ENCODE results near the gene CELSR1. TPM values are rescaled to one million over a fixed set of nuclear protein-coding genes. Genes with fewer than 3 reads are reported as not detected.
A peak's percentile ranks its signal among the peaks of the same experiment; 100 is the strongest.
"Not testable (repeated sequence)": the region's sequence is repeated elsewhere in the genome, so short reads cannot be mapped to it uniquely, and the experiment has no call there.

The CELSR1 gene
- total RNA-seq, 1 donor from 2014 or later: 151 TPM

DNA sequence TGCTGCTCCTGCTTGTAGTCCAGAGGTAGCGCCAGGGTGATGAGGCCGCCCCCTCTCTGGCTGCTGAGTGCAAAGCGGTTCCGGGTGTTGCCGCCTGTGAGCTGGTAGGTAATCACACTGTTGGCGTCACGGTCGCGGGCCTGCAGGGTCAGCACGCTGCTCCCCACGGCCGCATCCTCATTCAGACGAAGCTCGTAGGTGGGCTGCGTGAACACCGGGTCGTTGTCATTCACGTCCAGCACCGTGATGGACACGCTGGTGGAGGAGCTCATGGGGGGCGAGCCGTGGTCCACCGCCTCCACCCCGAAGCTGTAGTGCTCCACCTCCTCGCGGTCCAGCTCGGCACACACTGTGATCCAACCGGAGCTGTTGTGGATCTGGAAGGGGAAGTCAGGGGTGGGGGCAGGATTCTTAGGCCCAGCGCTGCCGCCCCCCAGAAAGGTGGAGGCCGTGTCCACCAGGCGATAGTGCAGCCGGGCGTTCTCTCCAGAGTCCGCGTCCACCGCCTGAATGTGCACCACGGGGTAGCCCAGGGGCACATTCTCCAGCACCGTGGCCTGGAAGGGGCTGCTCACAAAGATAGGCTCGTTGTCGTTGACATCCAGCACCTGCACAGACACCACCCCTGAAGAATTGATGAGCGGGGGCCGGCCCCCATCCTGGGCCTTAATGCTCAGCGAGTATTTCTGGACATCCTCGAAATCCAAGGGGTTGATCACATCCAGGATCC is 2.4 kb downstream of the CELSR1 start:
- DNase-seq (ENCODE audit: low read depth): no peak

DNA sequence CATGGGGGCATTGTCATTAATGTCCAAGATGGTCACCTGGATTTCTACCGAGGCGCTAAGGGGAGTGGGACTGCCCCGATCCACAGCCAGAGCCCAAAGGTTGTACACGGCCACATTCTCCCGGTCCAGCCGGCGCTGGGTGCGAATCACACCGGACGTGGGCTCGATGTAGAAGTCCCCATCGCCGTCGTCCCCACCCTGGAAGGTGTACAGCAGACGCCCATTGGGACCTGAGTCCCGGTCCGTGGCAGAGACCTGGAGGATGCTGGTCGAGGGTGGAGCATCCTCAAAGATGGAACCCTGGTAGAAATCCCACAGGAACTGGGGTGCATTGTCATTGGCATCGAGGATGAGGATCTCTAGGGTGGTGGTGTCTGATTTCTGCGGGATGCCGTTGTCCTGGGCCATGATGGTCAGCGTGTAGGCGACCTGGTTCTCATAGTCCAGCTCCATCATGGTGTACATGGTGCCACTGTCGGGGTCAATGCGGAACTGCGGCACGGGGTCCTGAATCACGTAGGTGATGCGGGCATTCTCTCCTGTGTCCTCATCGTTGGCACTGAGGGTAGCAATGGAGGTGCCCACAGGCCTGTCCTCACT is 3.1 kb downstream of the CELSR1 start:
- DNase-seq (ENCODE audit: low read depth): no peak

DNA sequence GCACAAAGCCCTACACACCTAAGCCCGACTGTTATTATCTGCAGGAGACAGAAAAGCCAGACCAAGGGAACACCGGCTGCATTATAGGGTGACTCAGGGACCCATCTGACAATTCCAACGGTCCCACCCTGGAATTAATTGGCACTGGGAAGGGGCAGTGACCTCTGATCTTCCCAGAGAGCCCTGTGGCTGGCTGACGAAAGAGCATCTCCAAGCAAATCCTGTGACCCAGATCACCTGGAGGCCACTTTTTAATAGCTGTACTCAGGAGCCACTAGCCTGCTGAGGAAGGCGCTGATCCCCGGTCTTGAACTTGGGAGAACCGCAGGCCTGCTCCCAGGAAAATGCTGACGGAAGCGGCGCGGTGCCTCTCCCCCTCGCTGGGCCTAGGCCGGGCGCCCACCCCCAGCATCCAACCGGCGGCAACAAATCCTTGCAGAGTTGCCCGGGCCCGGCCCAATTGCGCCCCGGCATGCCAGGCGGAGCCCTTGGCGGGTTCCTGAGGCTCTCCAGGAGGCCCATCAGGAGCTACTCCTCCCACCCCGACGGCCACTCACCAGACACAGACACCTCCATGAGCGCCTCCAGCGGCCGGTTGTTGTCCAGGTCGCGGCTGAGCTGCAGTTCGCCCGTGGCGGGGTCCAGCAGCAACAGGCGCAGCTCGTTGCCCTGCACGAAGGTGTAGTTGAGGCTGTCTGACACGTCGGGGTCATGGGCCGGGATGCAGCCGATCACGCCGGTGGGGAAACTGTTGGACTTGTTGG is 4.2 kb downstream of the CELSR1 start:
- DNase-seq (ENCODE audit: low read depth): peak; percentile 23

DNA sequence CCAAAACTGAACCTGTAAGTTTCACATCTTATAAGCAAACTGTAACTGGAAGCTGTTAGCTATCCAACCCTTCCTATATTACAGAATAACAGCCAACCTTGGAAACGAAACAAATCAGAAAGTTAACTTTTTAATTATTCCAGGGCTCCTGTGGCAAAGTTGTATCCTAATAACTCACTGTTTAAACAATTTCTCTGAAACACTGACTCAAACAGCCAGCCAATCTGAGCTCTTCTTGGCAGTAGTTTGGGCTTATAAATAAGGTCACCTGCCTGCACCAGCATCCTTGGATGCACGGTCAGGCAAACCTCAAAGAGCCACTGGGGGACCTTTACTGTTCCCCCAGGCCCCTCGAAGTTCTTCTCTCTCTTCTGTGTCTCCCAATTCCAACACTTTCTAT is 5.0 kb downstream of the CELSR1 start:
- peak; percentile 30 for DNase-seq (ENCODE audit: low read depth)

DNA sequence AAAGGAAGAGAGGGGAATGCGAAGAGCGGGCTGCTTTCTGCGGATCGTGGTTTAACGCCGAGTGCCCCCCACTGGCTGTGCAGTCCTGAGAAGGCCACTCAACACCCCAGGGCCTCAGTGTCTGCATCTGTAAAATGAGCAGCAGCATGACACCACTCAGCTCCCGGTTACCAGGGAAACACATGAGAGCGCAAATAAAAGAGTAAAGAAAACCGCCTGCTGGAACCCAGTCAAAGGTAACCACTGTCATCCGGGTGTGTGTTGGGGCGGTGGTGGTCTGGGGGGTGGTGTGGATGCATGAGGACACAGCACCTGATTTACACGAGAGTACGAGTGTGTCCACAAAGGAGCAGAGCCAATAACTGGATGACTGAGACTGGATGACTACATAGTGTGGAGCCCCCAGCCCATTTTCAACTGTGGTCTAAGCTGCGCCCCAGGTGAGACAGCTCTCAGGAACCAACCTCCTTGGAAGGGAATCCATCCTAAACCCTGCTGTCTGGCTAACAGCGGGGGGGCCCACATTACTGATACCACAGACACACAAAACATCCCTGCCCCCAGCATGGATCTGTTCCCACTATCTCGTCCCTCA is 5.7 kb downstream of the CELSR1 start:
- DNase-seq (ENCODE audit: low read depth): no peak

DNA sequence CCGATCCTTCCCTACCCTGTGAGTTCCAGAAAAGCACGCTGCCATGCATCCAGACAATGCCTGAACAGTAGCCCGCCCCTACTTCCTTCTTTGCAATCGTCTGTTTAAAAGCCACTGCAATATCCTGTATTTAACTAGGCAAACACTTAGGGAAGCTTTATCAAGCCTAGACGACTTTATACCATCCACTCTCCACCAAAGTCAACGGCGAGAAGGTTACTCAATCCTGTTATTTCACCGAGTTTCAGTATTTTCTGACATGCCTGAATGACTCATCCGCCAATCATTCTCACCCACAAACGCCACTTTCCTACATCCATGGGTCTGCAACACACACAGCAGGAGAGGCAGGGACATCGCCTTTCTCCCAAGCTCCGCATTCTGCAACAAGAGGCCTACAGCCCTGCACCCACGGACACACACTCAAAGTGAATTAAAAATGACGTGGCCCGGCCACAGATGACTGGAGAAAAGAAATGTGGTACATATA is 9.3 kb downstream of the CELSR1 start:
- peak; percentile 97 for DNase-seq (ENCODE audit: low read depth)

DNA sequence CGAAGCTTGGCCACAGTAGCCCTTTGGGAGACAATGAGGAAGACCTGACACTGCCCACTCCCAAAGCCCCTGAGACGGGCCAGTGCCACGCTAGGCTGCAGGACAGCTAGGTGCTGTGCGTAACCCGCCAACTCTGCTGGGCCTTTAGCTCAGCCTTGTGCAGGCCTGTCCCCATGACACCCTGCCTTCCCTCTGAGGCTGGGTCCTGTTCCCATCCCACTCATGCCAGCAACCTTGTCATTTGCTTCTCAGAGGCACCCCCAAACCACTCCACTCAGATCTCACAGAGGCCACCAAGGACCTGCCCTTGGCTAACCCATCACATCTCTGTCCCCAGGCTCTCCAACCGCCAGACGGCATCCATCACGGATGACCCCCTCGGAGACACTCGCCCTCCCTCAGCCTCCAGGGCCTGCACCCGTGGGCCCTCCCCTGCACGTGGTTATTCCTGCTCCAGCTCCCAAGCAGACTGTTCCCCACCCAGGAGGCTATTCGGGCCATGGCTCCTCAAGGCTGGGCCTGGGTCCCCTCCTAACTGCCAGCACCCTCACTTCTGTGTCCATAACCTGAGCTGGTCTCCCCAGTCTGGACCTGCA is 11.1 kb downstream of the CELSR1 start:
- DNase-seq (ENCODE audit: low read depth): no peak

DNA sequence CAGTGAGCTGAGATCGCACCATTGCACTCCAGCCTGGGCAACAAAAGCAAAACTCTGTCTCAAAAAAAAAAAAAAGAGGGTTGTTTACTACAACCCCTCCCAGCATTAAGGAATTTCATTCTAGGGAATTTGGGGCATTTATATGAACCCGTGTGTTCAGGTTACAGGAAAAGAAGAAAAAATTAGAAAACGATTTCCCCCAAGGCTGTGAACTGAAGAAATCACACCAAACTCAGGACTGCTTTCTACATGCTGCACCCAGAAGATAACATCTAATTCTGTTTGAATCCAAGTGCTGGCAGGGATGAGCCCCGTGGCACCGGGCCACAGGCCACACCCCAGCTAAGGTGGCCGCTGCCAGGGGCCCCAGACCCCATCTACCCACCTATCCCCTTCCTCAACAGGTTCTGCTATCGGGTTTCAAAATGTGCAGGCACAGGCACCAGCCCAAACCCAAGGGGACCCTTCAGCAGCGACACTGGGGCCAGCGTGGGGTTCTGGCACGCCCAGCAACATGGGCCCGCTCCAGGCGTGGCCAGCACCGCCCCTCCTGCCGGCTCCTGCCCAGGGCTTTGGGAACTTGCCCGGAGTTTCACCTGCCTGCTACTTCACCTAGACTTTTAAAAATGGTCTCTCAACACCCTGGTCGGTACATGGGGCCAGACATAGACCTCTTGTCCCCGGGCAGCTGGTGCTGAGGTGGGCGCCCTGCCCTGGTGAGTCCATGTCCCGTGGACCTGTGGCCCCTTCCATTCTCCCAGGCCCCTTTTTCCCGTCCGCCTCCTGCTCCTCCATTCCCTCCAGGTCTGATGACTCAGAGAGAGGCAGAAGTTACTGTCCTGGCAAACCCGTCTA is 11.8 kb downstream of the CELSR1 start:
- no peak for DNase-seq (ENCODE audit: low read depth)

DNA sequence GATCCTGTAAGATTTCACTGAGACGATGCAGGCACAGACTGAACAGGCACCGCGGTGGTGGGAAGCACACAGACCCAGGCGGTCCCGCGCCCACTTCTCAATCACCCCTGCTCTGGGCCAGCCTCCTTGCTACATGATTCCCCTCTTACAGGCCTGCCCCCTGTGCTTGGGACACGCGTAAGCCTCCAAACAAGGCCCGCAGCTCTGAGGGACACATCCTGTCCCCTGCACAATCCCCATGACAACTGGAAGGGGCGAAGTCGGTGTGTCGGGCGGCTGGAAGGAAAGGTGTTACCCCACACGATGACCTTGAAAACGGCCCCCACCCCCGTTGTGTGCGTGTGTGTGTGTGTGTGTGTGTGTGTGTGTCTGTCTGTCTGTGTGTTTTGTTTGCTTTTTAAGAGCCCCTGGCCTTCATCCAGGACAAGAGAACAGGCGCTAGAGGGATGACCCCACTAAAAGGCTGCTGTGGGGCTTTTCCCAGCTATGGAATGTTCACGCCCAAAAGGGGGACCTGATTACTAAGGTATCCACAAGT is 13.1 kb downstream of the CELSR1 start:
- DNase-seq (ENCODE audit: low read depth): no peak

DNA sequence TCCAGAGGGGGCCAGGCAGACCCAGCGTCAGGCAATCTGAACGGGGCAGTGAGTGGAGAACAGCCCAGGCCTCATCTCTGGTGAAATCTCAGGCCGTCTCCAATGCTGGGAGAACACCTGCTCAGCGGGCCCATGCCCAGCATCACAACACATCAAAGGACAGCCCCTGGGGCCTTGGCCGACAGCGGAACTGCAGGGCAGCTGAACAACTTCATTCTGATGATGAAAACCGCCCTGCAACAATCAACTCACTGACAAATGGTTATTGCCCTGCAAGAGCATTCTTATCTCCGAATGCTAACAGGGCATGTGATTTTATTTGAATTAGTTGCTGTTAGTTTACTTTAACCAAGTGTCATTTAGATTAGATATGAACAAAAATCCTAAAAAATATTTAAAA is 14.6 kb downstream of the CELSR1 start:
- no peak for DNase-seq (ENCODE audit: low read depth)

DNA sequence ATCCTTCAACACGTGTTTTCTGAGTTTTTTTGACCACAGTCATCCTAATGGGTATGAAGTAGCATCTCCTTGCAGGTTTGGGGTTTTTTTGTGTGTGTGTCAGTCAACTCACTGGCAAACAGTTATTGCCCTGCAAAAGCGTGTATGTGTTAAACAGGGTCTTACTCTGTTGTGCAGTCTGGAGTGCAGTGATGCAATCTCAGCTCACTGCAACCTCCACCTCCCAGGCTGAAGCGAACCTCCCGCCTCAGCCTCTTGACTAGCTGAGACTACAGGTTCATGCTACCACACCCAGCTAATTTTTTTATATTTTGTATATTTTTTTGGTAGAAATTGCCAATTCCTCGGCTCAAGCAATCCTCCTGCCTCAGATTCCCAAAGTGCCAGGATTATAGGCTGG is 15.4 kb downstream of the CELSR1 start:
- no peak for DNase-seq (ENCODE audit: low read depth)

DNA sequence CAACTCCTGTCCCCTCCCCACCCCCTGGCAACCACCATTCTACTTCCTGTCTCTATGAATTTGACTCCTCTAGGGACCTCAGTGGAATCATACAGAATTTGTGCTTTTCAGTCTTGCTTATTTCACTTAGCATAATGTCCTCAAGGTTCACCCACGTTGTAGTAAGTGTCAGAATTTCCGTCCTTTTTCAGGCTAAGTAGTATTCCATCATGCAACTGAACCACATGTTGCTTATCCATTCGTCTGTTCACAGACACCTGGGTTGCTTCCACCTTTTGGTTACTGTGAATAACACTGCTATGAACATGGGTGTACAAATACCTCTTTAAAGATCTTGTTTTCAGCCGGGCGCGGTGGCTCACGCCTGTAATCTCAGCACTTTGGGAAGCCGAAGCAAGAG is 16.5 kb downstream of the CELSR1 start:
- DNase-seq (ENCODE audit: low read depth): no peak

DNA sequence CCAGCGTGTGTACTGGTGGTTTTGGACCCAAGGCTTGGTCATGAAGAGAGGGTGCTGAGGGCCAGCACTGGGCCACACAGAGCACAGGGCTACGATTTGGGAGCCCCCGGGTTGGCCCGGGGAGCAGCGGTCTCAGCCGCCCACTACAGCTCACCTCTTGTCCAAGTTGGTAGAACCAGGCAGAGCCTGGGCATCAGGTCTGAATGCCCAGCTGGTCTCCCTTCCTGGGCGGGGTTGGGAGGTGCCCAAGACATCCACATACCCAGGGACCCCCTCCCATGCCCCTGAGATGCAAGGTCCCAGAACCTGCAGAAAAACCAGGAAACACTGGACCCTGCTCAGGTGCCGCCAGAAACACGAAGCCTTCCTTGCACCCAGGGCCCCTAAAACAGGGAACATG is 18.0 kb downstream of the CELSR1 start:
- DNase-seq (ENCODE audit: low read depth): no peak

DNA sequence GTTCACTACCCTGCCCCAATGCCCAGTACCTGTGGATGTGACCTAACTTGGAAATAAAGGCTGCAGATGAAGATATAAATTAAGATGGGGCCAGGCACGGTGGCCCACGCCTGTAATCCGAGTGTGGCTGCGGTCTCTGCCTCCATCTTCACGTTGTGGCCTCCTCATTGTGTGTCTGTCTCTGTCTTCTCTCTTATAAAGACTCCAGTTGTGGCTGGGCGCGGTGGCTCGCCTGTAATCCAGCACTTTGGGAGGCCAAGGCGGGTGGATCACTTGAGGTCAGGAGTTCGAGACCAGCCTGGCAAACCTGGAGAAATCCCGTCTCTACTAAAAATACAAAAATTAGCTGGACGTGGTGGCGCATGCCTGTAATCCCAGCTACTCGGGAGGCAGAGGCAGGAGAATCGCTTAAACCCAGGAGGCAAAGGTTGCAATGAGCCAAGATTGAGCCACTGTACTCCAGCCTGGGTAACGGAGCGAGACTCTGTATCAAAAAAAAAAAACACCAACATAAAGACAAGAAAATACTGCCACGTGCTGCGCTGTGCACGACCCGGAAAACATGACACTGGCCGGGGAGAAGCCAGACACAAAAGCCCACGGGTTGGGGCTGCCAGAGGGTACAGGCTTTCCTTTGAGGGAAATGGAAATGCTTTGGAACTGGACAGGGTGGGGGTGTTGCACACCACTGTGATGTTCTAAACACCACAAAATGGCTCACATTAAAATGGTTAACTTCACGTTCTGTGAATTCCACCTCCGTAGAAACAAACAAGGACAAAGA is 18.7 kb downstream of the CELSR1 start:
- no peak for DNase-seq (ENCODE audit: low read depth)

DNA sequence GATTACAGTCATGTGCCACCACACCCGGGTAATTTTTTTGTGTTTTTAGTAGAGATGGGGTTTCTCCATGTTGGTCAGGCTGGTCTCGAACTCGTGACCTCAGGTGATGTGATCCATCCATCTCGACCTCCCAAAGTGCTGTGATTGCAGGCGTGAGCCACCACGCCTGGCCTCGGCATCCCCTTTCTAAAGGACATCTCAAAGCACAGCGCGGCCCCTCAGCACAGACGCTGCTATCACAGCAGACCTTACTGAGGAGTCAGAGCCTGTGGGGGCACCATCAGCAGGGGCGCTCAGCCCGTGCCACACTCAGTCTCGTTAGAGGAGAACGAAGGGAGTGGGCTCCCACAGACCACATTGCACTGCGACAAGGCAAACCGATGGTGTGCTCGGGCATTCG is 19.4 kb downstream of the CELSR1 start:
- no peak for DNase-seq (ENCODE audit: low read depth)

DNA sequence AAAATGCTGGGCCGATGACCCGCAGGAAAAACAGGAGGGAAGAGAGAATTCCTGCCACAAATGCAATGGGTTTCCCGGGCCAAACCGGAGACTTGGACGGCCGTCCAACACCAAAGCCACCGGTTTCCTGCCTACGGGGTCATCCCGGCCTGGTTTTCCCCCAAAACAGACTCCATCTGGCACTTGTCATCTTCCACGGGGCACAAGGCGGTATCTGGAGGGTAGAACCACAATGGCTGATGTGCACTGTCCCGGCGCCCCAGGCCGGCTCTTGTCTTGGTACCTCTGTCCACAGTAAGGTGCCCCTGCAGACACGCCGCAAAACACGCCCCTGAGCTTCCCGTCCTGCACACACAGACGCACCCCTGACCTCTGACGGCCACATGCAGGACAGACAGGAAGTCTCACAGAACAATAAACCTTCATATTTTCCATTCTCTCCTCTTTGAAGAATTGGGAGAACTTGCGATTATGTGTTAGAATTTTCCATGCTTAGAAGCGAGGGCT is 20.1 kb downstream of the CELSR1 start:
- no peak for DNase-seq (ENCODE audit: low read depth)

DNA sequence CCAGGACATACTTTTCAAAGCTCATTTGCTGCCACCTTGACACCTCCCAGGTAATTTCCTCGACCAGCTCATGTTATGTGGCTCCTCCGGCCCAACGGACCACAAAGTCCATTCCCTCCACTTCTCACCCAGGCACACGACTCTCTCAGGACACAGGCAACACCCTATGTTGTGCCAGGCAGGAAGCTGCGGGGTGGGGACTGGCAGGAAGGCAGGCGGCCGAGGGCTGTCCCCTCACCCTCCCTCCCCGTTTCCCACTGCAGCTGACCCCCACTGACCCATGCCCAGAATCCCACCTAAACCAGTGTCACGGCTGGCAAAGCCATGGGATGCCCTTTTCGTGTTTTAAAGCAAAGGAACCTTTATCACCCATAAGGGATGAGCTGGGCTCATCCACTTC is 20.8 kb downstream of the CELSR1 start:
- no peak for DNase-seq (ENCODE audit: low read depth)

DNA sequence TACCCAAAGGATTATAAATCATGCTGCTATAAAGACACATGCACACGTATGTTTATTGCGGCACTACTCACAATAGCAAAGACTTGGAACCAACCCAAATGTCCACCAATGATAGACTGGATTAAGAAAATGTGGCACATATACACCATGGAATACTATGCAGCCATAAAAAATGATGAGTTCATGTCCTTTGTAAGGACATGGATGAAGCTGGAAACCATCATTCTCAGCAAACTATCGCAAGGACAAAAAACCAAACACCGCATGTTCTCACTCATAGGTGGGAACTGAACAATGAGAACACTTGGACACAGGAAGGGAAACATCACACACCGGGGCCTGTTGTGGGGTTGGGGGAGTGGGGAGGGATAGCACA is 21.3 kb downstream of the CELSR1 start:
- DNase-seq (ENCODE audit: low read depth): not testable (repeated sequence)

DNA sequence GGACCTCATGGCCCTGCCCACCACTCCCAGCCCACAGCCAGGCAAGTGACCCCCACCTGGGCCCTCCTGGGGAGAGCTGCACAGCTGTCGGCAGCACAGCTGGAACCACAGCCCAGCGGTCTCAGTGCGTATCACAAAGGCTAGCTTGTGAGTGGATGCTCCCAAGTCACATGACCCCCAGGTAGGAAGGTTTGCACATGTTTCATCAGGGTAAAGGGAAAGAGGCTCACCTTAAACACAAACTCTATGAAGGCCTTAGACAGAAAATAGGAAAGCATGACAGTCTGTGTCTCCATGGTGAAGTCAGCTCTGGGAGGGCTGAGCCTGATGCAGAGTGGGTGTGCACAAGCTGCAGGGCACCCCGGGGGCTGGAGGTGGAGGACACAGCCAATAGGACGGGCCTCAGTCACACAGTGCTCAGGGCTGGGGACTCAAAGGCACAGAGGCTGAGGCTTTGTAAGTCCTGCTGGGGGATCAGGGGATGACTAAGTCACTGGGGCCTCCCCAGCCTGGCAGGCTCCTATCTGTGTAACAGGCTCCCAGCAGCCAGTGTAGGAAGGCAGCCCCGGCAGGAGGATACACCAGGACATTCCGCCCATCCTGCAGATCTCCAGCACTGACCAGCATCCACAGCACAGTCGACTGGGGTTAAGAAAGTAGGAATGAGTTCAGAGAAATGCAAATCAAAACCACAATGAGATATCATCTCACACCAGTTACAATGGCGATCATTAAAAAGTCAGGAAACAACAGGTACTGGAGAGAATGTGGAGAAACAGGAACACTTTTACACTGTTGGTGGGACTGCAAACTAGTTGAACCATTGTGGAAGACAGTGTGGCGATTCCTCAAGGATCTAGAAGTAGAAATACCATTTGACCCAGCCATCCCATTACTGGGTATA is 22.0 kb downstream of the CELSR1 start:
- DNase-seq (ENCODE audit: low read depth): peak; percentile 11

All from renal cortical epithelial cell (primary cell).